ENCODE results near the gene TMPRSS9.
"Not testable (repeated sequence)": the region's sequence is repeated elsewhere in the genome, so short reads cannot be mapped to it uniquely, and the experiment has no call there.

Gene TMPRSS9

DNA sequence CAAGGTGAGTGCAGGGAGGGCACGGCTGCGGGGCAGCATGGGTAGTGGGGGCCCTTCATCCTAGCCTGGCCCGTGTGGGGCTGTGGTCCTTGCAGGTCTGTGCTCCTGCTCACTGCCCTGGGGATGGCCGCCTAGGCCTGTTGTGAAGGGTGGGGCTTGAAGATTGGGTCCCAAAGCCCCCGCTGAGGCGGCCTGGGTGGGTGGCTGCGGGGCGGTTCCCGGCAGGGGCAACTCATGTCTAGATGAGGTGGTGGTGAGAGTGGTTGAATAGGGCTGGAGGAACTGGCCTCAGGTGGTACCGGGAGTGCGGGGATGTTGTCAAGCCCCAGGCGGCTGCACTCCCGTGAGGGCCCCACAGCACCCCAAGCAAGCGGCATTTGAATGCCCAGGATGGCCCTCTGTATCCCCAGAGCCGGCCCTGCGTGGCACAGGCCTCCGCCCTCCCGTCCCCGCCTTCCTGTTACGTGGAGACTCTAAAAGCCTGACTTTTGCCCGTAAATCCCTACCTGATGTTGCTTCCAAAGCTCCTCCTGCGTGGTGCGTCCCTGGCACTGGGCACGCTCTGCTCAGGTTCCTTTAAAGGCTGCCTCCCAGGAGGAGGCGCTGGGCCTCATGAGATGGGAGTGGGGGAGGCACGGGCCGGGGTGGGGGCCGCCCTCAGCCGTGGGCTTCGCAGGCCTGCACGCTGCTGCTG is 16.6 kb upstream of the TMPRSS9 start:
- no peak for DNase-seq

- DNase-seq = no peak
These were observed 15.6 kb upstream of the TMPRSS9 start for GRCh38 chr19:2344381-2344870.

GRCh38 chr19:2345076-2345475 is 15.0 kb upstream of the TMPRSS9 start:
- no peak for DNase-seq

DNA sequence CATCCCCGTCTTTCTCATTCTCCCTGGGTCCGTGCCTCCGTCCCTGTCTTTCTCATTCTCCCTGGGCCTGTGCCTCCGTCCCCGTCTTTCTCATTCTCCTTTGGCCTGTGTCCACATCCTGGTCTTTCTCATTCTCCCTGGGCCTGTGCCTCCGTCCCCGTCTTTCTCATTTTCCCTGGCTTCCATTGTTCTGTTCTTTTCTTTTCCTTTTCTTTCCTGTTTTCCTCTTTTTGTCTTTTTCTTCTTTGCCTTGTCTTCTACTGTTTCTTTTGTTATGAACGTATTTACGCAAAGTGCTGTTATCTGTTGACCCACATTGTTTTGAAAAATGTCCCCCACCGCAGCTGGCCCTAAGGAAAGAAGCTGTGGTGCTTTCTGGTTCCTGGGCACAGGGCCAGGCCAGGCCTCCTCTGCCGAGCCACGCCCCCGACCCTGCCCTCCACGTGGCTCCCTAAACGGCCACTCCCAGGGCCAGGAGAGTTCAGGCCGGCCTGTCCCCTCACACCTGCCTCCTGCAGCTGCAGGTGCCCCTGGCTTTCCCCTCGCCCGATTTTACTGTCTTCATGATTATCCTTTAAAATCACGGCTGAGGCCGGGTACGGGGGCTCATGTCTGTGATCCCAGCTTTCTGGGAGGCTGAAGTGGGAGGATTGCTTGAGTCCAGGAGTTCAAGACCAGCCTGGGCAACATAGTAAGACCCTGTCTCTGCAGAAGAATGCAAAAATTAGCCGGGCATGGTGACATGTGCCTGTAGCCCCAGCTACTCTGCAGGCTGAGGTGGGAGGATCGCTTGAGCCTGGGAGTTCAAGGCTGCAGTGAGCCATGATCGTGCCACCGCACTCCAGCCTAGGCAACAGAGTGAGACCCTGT is 14.0 kb upstream of the TMPRSS9 start:
- DNase-seq = peak; percentile 78

- DNase-seq = not testable (repeated sequence)
These were observed 10.2 kb upstream of the TMPRSS9 start for GRCh38 chr19:2349818-2350217.

DNA sequence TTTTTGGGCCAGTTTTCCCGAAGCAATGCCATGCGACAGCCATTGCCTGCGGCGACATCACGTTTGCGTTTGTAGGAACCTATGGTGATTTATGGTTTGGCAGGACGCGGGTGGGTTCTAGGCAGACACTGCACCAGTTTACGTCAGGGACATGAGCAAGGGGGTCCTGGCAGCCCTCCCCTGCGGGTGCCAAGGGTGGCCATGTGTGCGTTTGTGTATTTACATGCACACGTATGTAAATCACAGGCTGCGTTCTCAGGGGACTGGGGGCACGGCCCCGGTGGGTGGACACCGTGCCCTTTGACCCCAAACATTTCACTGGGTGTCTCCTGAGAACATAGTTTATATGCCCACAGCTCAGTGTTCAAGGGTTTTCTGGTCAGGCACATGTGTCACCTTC is 9.4 kb upstream of the TMPRSS9 start:
- no peak for DNase-seq

GRCh38 chr19:2351591-2351990 is 8.5 kb upstream of the TMPRSS9 start:
- no peak for DNase-seq

DNA sequence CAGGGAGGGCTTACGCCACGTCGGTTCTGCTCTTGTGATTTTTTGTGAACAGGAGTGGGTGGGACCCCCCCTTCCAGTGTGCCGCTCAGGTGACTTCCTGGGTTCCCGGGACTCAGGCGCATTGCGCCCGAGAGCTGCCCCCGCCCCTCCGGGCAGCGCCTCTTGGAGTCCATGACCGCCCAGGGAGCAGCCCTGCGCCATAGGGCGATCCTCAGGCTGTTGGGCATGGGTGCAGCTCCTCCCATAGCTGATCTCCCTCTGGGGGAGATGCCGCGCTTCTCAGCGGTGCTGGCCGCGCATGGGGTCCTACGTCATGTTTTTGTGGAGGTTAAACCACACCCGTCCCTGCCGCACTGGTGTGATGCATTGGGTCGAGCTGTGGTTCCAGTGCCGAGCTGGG is 7.9 kb upstream of the TMPRSS9 start:
- no peak for DNase-seq

- no peak for DNase-seq
These were observed 6.7 kb upstream of the TMPRSS9 start for GRCh38 chr19:2353159-2353886.

DNA sequence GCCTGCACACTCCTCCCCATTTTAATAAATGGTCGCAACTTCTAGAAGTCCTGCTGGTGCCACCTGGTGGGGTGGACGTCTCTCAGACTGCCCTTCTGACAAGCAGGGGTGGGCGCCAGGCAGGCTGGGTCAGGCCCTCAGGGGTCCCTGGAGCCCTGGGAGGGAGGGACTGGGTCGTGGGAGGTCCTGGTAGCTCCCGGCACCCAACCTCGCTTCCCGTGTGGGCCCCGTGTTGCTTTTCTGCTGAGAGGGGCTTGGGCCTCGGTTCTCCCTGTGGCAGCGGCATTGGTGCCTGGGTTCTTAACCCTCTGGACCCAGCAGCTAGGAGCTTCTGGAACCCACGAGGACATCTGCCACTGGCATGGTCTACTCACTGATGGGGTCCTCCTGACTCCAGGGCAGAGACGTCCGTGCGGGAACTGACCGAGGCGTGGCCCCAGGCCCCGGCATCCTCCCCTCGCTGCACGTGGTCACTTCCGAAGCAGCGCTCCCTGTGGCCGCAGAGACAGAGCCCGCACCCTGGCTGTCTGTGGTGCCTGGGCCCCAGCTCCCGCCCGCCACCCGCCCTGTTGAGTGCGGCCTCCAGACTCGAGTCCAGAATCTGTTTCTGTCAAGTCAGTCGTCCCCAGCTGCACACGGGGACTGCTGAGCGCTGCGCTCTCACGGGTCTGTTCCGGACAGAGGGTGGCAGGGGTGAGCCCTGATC is 6.0 kb upstream of the TMPRSS9 start:
- DNase-seq = no peak

- DNase-seq = no peak
These were observed 5.4 kb upstream of the TMPRSS9 start for GRCh38 chr19:2354670-2355069.

DNA sequence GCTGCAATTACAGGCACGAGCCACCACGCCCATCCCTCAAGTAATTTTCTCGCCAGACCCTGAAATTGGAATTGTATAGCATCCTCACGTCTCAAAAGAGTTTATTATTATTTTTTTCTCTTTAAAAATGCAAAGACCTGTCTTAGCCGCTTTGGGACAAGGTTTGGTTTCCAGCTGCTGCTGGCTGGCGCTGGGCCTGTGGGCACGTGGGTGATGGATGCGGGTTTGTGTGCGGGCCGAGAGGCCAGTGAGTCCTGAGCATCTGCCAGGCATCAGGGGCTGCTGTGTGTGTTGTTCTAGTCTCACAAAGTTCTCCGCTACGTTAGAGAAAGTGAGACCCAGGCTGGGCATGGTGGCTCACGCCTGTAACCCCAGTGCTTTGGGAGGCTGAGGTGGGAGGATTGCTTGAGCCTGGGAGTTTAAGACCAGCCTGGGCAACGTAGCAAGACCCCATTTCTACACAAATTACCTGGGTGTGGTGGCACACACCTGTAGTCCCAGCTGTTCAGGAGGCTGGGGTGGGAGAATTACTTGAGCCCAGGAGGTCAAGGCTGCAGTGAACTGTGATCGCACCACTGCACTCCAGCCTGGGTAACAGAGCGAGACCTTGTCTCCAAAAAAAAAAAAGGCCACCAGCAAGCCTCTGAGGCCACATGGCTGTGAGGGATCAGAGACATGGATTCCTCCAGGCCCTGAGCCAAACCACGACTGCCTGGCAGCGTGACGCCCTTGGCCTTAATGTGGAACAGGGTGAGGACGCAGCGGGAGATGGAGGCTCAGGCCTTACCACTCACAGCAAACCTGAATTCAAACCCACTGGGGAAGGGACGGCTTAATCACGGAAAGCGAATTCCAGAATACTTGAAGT is 4.7 kb upstream of the TMPRSS9 start:
- no peak for DNase-seq

DNA sequence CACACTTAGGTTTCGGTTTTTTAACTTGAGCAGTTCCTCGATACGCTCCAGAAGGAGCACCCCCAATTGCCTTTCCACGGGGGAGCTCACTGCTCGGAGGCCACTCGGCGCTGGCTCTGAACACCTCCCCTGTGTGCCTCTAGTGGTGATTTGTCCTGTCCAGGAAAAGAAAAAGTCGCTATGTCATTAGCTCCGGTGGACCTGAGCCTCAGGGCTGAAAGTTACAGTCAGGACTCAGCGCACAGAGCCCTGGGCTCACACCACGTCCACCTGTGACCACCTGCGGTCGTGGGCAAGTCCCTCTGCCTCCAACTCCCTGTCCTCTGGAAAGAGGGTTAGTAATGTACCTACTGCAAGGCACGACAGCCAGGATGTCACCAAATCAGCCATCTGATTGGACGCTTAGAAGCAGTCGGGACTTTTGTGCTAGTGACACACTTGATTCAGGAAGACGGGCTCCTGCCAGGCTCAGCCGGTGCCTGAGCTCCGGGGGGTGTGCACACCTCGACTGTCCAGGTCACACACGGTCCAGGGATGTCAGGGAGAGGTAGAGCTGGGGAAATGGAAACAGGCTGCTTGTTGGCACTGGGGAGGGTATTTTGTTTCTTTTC is 3.9 kb upstream of the TMPRSS9 start:
- no peak for DNase-seq

DNA sequence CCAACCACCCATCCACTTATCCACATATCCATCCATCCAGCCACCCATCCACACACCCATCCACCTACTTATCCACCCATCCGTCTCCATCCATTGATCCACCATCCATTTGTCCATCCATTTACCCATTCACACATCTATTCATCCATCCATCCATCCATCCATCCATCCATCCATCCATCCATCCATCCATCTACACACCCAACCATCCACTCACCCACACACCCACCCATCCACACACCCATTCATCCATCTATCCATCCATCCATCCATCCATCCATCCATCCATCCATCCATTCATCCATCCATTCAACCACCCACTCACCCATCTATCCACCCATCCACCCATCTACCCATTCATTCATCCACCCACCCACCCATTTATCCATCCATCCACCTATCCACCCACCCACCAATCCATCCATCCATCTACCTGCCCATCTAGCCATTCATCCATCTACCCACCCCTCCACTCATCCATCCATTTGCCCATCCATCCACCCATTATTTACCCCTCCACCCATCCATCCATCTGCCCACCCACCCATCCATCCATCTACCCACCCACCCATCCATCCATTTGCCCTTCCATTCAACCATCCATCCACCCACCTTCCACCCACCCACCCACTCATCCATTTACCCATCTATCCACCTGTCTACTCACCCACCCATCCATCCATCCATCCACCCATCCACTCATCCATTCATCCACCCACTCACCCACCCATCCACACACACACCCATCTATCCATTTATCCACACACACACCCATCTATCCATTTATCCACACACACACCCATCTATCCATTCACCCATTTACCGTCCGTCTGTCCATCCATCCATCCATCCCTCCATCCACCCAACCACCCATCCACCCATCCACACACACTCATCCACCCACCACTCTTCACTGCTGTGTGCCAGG is 2.5 kb upstream of the TMPRSS9 start:
- no peak for DNase-seq

- no peak for DNase-seq
These were observed 1.4 kb upstream of the TMPRSS9 start for GRCh38 chr19:2358548-2359173.

- no peak for DNase-seq
These were observed 768 bp downstream of the TMPRSS9 start for GRCh38 chr19:2360833-2361232.

GRCh38 chr19:2361246-2362045 is 1.4 kb downstream of the TMPRSS9 start:
- DNase-seq = no peak

GRCh38 chr19:2362046-2362969 is 2.2 kb downstream of the TMPRSS9 start:
- no peak for DNase-seq
